Upper lobe of left lung (tissue), 6 donors: Measurements from ENCODE around the gene FAM149A. TPM values are rescaled to one million over a fixed set of nuclear protein-coding genes. Genes with fewer than 3 reads are reported as not detected.

Experiments used
- ATAC-seq, 2 donors: fragments of 200-7000 bp; cut with Tn5 transposase; one replicate each; pipeline ENCODE4 v1.9.1; 2022; ENCODE audit warnings: mild to moderate bottlenecking in 2 of 2, moderate library complexity in 2 of 2; ENCODE audit not compliant: low FRiP score in 2 of 2
- DNase-seq, 2 donors: peaks; one replicate each; pipeline ENCODE4 v3.0.0-alpha.2; 2019 to 2020
- H3K27ac ChIP-seq, 4 donors: fragments of 200-600 bp; sonication (generic); one replicate each; pipeline ENCODE4 v1.5.1; 2016 to 2019
- H3K27me3 ChIP-seq, 4 donors: fragments of 200-600 bp; sonication (generic); one replicate each; pipeline ENCODE4 v1.5.1; 2017 to 2019
- H3K36me3 ChIP-seq, 4 donors: fragments of 200-600 bp; sonication (generic); one replicate each; pipeline ENCODE4 v1.5.1; 2016 to 2019
- H3K4me1 ChIP-seq, 4 donors: fragments of 200-600 bp; sonication (generic); one replicate each; pipeline ENCODE4 v1.5.1; 2018 to 2019
- H3K4me3 ChIP-seq, 4 donors: fragments of 200-600 bp; sonication (generic); one replicate each; pipeline ENCODE4 v1.5.1; 2017 to 2019; ENCODE audit warnings: mild to moderate bottlenecking in 2 of 4, moderate library complexity in 1 of 4
- H3K9me3 ChIP-seq, 4 donors: fragments of 200-600 bp; sonication (generic); one replicate each; pipeline ENCODE4 v1.5.1; 2018 to 2019
- CTCF ChIP-seq, 6 experiments: fragments of 450-650 bp in 4 of 6; fragments of 200-600 bp in 2 of 6; sonication (generic) in 2 of 6; IDR thresholded peaks; one replicate each; pipeline ENCODE4 v1.5.1; 2016 to 2019; ENCODE audit warnings: antibody characterized with exemption in 6 of 6
- EP300 ChIP-seq, 4 donors: sonication (generic); formaldehyde crosslinking; IDR thresholded peaks; one replicate each; pipeline ENCODE4 v1.5.1; 2017; ENCODE audit warnings: antibody characterized with exemption in 4 of 4, control low read depth in 2 of 4
- POLR2A ChIP-seq, 4 donors: fragments of 450-650 bp; IDR thresholded peaks; one replicate each; pipeline ENCODE4 v1.5.1; 2016 to 2017; ENCODE audit warnings: antibody characterized with exemption in 4 of 4, mild to moderate bottlenecking in 2 of 4
- POLR2AphosphoS5 ChIP-seq, 2 donors: sonication (generic); formaldehyde crosslinking; IDR thresholded peaks; one replicate each; pipeline ENCODE4 v1.5.1; 2017; ENCODE audit warnings: antibody characterized with exemption in 2 of 2
- WGBS, 2 donors: methylation state at CpG; one replicate each; pipeline ENCODE4 v1.1.5; 2017 to 2018; 5-methylcytosine and 5-hydroxymethylcytosine counted together
- total RNA-seq, 6 donors: library from RNA; depleted of rRNA in 4 of 6; stranded (reverse); fragments of >200 nt in 4 of 6; gene quantifications; one replicate each; pipeline versions ENCODE4 v1.1.0 to v1.2.1, GENCODE V29; 2016 to 2021
- donor health status: DM: no; HTN: no; CAD: no; lungs with moderate emphysema.
- donor health status: DM: no; HTN: yes; CAD: no; lungs with severe emphysema.

FAM149A gene
- total RNA-seq, 6 donors from 2014 or later: 11.0 to 43.5 (median 19.2) TPM

- no peak for ATAC-seq
- Histone ChIP-seq H3K4me1 (peaks cover 0 to 6% (median 0%) of the 10 kb centered on the region in 4 donors), H3K27me3 (no peaks in the 10 kb centered on the region), H3K36me3 (no peaks in the 10 kb centered on the region), H3K9me3 (no peaks in the 10 kb centered on the region), H3K4me3 (no peak overlapping the region), H3K27ac (no peak overlapping the region)
- 92 to 95% methylated on average over 10 to 11 of the region's 11 CpGs for WGBS, 2 donors
- DNase-seq: no peak
- TF ChIP-seq POLR2AphosphoS5 (IDR thresholded peaks at IDR 0.05) (no peak), CTCF (IDR thresholded peaks at IDR 0.05) (no peak), EP300 (IDR thresholded peaks at IDR 0.05) (no peak), POLR2A (IDR thresholded peaks at IDR 0.05) (no peak)
These were observed 30.4 kb downstream of the FAM149A start for GRCh38 chr4:186134861-186135260.

GRCh38 chr4:186137196-186137794 is 32.8 kb downstream of the FAM149A start:
- TF ChIP-seq CTCF (IDR thresholded peaks at IDR 0.05): peak in 5 of 6 experiments; percentile 51 to 72 (median 62)
- no peak for TF ChIP-seq POLR2AphosphoS5 (IDR thresholded peaks at IDR 0.05)
- H3K27ac ChIP-seq: no peak overlapping the region
- no peaks in the 10 kb centered on the region for H3K9me3 ChIP-seq
- H3K4me3 ChIP-seq: peak overlapping the region in 1 of 4 donors; percentile 23
- H3K27me3 ChIP-seq: no peaks in the 10 kb centered on the region
- no peak for DNase-seq
- no peaks in the 10 kb centered on the region for H3K36me3 ChIP-seq
- ATAC-seq: peak in 1 of 2 donors; percentile 71
- WGBS, 2 donors: 65 to 69% methylated on average over 6 of the region's 6 CpGs
- peaks cover 0 to 6% (median 0%) of the 10 kb centered on the region in 4 donors for H3K4me1 ChIP-seq

GRCh38 chr4:186144198-186144945 is 39.9 kb downstream of the FAM149A start:
- ATAC-seq (peak; percentile 38 to 90), DNase-seq (peak in 1 of 2 donors; percentile 93)
- no peaks in the 10 kb centered on the region for H3K9me3 ChIP-seq
- H3K4me1 ChIP-seq: peaks cover 7 to 16% (median 13%) of the 10 kb centered on the region in 4 donors
- peak overlapping the region; percentile 41 to 87 (median 83) for H3K27ac ChIP-seq
- WGBS, 2 donors: 3 to 4% methylated on average over 18 to 20 of the region's 72 CpGs
- H3K36me3 ChIP-seq: no peaks in the 10 kb centered on the region
- TF ChIP-seq POLR2A (IDR thresholded peaks at IDR 0.05): no peak
- TF ChIP-seq CTCF (IDR thresholded peaks at IDR 0.05): peak in 2 of 6 experiments; percentile 6 to 52
- TF ChIP-seq POLR2AphosphoS5 (IDR thresholded peaks at IDR 0.05): no peak
- no peak for TF ChIP-seq EP300 (IDR thresholded peaks at IDR 0.05)
- no peaks in the 10 kb centered on the region for H3K27me3 ChIP-seq
- peak overlapping the region; percentile 54 to 64 (median 58) for H3K4me3 ChIP-seq

DNA sequence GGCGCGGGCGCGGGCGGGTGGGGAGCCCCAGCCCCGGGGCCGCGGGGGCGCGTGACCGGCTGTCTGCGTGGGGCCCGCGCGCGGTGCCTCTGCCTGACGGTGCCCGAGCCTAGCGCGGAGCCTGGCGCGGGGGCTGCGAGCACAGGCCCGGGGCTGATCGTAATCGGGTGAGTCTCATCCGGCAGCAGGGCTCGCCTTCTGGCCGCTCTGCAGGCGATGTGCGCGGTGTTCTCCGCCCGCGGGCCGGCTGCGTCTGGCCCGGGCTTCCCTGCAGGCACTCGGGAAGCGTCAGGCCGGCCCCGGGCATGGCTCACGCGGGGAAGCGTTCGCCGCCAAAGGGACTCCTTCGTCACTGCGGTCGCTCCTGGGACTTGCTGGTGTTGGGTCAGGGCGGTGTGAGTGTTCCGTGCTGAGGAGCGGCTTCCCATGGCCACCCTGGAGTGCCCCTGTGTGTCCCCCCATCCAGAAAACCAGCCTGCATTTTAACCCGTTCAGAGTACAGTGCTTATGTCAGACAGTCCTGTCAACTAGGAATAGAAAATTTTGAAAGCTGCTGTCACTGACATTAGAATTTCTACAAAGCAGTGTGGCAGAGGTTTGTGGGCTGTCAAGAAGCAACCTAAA is 40.6 kb downstream of the FAM149A start:
- Histone ChIP-seq H3K36me3 (no peaks in the 10 kb centered on the region), H3K4me3 (peak overlapping the region; percentile 33 to 64 (median 58)), H3K27ac (peak overlapping the region; percentile 63 to 87 (median 81)), H3K4me1 (peaks cover 7 to 16% (median 13%) of the 10 kb centered on the region in 4 donors), H3K9me3 (no peaks in the 10 kb centered on the region), H3K27me3 (no peaks in the 10 kb centered on the region)
- TF ChIP-seq EP300 (IDR thresholded peaks at IDR 0.05) (no peak), POLR2AphosphoS5 (IDR thresholded peaks at IDR 0.05) (peak; percentile 8 to 14), CTCF (IDR thresholded peaks at IDR 0.05) (no peak)
- ATAC-seq (peak; percentile 60 to 71), DNase-seq (peak in 1 of 2 donors; percentile 91)
- 0% methylated on average over 7 to 11 of the region's 54 CpGs for WGBS, 2 donors
